ENCODE results near the gene SMIM1. TPM values are rescaled to one million over a fixed set of nuclear protein-coding genes. Genes with fewer than 3 reads are reported as not detected.

The SMIM1 gene
- total and polyA plus RNA-seq, 7 experiments from 2014 or later = 0.58 to 4.3 (median 2.3) TPM

DNA sequence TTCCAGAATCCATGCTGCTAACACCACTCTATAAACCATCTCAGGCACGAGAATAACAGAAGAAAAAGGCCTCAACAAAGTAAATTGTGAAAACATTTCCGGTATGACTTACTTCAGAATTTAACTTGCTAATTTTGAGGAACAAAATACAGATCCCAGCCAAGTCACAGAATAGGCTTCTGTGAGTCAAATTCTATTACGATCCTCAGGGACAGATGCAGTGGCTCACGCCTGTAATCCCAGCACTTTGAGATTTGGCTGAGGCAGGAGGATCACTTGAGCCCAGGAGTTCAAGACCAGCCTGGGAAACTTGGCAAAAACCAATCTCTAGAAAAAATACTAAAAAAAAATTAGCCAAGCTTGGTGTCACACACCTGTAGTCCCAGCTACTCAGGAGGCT, 29.1 kb upstream of the SMIM1 start:
- no peaks in the 10 kb centered on the region for H3K27me3 ChIP-seq (ENCODE audit: control insufficient read depth in 2 of 2, insufficient read depth in 2 of 2, low read length in 2 of 2)
- peak overlapping the region in 1 of 10 donors; percentile 4 for H3K4me3 Mint-ChIP-seq
- no peaks in the 10 kb centered on the region for H3K27me3 Mint-ChIP-seq
- peaks cover 15 to 43% (median 31%) of the 10 kb centered on the region in 7 donors for H3K4me1 Mint-ChIP-seq
- H3K4me1 ChIP-seq (ENCODE audit: control insufficient read depth in 2 of 2, insufficient read depth in 2 of 2, low read length in 2 of 2) = peaks cover 7 to 12% of the 10 kb centered on the region in 2 donors
- peaks cover 0 to 2% (median 0%) of the 10 kb centered on the region in 11 donors for H3K9me3 Mint-ChIP-seq
- CTCF ChIA-PET = no interaction called here
- no peak overlapping the region for H3K27ac ChIP-seq (ENCODE audit: low read depth, low read length)
- ATAC-seq (no peak), DNase-seq (no peak)
- H3K36me3 ChIP-seq (ENCODE audit: control insufficient read depth in 2 of 3, insufficient read depth in 3 of 3, low read length in 3 of 3) = peaks cover 0 to 50% (median 0%) of the 10 kb centered on the region in 3 experiments
- POLR2A ChIA-PET = no interaction called here
- intact Hi-C loops (cut with micrococcal nuclease) = no loop called here
- H3K9me3 ChIP-seq (ENCODE audit: control insufficient read depth in 2 of 3, low read length in 3 of 3) = no peaks in the 10 kb centered on the region
- peak overlapping the region in 1 of 9 donors; percentile 83 for H3K27ac Mint-ChIP-seq
- H3K36me3 Mint-ChIP-seq = peaks cover 0 to 22% (median 4%) of the 10 kb centered on the region in 5 donors
- H3K4me3 ChIP-seq (ENCODE audit: low read length) = no peak overlapping the region

DNA sequence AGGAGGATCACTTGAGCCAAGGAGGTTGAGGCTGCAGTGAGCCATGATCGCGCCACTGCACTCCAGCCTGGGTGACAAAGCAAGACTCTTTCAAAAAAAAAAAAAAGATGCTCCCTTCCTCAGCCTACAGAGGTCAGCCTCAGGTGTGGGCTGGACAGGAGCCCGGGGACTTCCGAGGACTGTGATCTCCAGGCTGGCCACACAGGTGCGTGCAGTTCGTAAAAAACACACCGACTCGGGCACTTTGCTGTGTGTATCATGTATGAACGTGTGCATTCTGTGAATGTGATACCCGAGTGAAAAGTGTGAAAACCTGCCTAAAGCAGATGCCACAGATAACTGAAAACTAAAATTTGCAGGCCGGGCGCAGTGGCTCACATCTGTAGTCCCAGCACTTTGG, 28.7 kb upstream of the SMIM1 start:
- ChIA-PET POLR2A (no interaction called here), CTCF (no interaction called here)
- Histone ChIP-seq H3K4me3 (ENCODE audit: low read length) (no peak overlapping the region), H3K4me1 (ENCODE audit: control insufficient read depth in 2 of 2, insufficient read depth in 2 of 2, low read length in 2 of 2) (peaks cover 7 to 12% of the 10 kb centered on the region in 2 donors), H3K27ac (ENCODE audit: low read depth, low read length) (no peak overlapping the region), H3K36me3 (ENCODE audit: control insufficient read depth in 2 of 3, insufficient read depth in 3 of 3, low read length in 3 of 3) (peaks cover 0 to 46% (median 0%) of the 10 kb centered on the region in 3 experiments), H3K9me3 (ENCODE audit: control insufficient read depth in 2 of 3, low read length in 3 of 3) (no peaks in the 10 kb centered on the region), H3K27me3 (ENCODE audit: control insufficient read depth in 2 of 2, insufficient read depth in 2 of 2, low read length in 2 of 2) (no peaks in the 10 kb centered on the region)
- Mint-ChIP-seq H3K27ac (peak overlapping the region in 2 of 9 donors; percentile 9 to 17), H3K27me3 (no peaks in the 10 kb centered on the region), H3K36me3 (peaks cover 0 to 22% (median 4%) of the 10 kb centered on the region in 5 donors), H3K9me3 (peaks cover 0 to 2% (median 0%) of the 10 kb centered on the region in 11 donors), H3K4me3 (peak overlapping the region in 1 of 10 donors; percentile 4), H3K4me1 (peaks cover 15 to 44% (median 32%) of the 10 kb centered on the region in 7 donors)
- ATAC-seq (no peak), DNase-seq (no peak)
- intact Hi-C loops (cut with micrococcal nuclease) = no loop called here

DNA sequence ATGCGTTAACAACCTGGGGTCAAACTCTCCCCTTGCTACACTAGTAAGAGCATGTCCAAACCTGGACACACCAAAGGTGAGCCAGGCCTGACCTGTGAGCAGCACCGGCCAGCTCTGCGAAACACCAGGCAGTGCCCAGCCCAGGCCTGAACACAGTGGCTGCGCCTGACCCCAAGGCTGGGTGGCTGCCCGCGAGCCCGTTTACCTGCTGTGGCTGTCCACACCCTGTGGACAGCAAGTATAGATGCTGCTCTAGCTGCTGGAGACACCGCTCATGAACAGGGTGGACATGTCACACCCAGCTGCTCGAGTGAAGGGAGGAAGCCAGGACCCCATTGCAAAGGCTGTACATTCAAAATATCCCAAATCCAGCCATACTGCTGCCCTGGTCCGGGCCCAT, 27.9 kb upstream of the SMIM1 start:
- Mint-ChIP-seq H3K36me3 (peaks cover 0 to 22% (median 4%) of the 10 kb centered on the region in 5 donors), H3K4me1 (peaks cover 15 to 44% (median 33%) of the 10 kb centered on the region in 7 donors), H3K9me3 (peaks cover 0 to 2% (median 0%) of the 10 kb centered on the region in 11 donors), H3K4me3 (peak overlapping the region in 3 of 10 donors; percentile 21 to 77 (median 72)), H3K27ac (peak overlapping the region in 3 of 9 donors; percentile 31 to 59 (median 36)), H3K27me3 (peaks cover 0 to 4% (median 0%) of the 10 kb centered on the region in 5 donors)
- DNase-seq = no peak
- Histone ChIP-seq H3K36me3 (ENCODE audit: control insufficient read depth in 2 of 3, insufficient read depth in 3 of 3, low read length in 3 of 3) (peaks cover 0 to 38% (median 0%) of the 10 kb centered on the region in 3 experiments), H3K4me1 (ENCODE audit: control insufficient read depth in 2 of 2, insufficient read depth in 2 of 2, low read length in 2 of 2) (peaks cover 7 to 12% of the 10 kb centered on the region in 2 donors), H3K27me3 (ENCODE audit: control insufficient read depth in 2 of 2, insufficient read depth in 2 of 2, low read length in 2 of 2) (no peaks in the 10 kb centered on the region), H3K9me3 (ENCODE audit: control insufficient read depth in 2 of 3, low read length in 3 of 3) (no peaks in the 10 kb centered on the region), H3K4me3 (ENCODE audit: low read length) (no peak overlapping the region), H3K27ac (ENCODE audit: low read depth, low read length) (no peak overlapping the region)
- CTCF ChIA-PET = interaction anchor here (0.6 kb wide), 1 partner anchor 21 kb away, joined by 5 read pairs; no protein-coding TSS in a partner anchor
- POLR2A ChIA-PET = no interaction called here
- ATAC-seq = no peak
- intact Hi-C loops (cut with micrococcal nuclease) = no loop called here

DNA sequence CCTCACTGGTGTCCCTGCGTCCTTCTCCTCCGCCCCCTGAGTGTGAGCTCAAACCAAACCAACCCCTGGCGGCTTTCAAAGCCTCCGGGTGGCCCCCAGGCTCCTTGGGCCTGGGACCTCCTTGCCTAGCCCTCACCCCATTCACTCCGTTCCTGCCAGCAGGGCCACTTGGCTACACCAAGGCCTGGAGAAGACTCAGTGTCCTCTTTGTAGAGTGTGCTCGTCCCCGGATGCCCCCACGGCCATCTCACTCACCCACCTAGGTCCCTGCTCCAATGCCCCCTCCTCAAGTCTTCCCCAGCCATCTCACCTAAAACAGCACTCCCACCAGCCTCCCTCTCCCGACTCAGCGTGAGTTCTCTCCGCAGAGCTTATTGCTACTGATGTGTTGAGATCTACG, 27.5 kb upstream of the SMIM1 start:
- peaks cover 0 to 2% (median 0%) of the 10 kb centered on the region in 11 donors for H3K9me3 Mint-ChIP-seq
- Histone ChIP-seq H3K9me3 (ENCODE audit: control insufficient read depth in 2 of 3, low read length in 3 of 3) (no peaks in the 10 kb centered on the region), H3K4me3 (ENCODE audit: low read length) (no peak overlapping the region), H3K27ac (ENCODE audit: low read depth, low read length) (no peak overlapping the region), H3K27me3 (ENCODE audit: control insufficient read depth in 2 of 2, insufficient read depth in 2 of 2, low read length in 2 of 2) (no peaks in the 10 kb centered on the region), H3K4me1 (ENCODE audit: control insufficient read depth in 2 of 2, insufficient read depth in 2 of 2, low read length in 2 of 2) (peaks cover 7 to 12% of the 10 kb centered on the region in 2 donors), H3K36me3 (ENCODE audit: control insufficient read depth in 2 of 3, insufficient read depth in 3 of 3, low read length in 3 of 3) (peaks cover 0 to 33% (median 0%) of the 10 kb centered on the region in 3 experiments)
- intact Hi-C loops (cut with micrococcal nuclease) = no loop called here
- peak overlapping the region; percentile 6 to 83 (median 74) for H3K4me3 Mint-ChIP-seq
- ATAC-seq = no peak
- no peak for DNase-seq
- peaks cover 0 to 22% (median 4%) of the 10 kb centered on the region in 5 donors for H3K36me3 Mint-ChIP-seq
- POLR2A ChIA-PET = no interaction called here
- peaks cover 15 to 44% (median 33%) of the 10 kb centered on the region in 7 donors for H3K4me1 Mint-ChIP-seq
- H3K27ac Mint-ChIP-seq = peak overlapping the region in 6 of 9 donors; percentile 36 to 59 (median 50)
- CTCF ChIA-PET = no interaction called here
- peaks cover 0 to 4% (median 0%) of the 10 kb centered on the region in 5 donors for H3K27me3 Mint-ChIP-seq

DNA sequence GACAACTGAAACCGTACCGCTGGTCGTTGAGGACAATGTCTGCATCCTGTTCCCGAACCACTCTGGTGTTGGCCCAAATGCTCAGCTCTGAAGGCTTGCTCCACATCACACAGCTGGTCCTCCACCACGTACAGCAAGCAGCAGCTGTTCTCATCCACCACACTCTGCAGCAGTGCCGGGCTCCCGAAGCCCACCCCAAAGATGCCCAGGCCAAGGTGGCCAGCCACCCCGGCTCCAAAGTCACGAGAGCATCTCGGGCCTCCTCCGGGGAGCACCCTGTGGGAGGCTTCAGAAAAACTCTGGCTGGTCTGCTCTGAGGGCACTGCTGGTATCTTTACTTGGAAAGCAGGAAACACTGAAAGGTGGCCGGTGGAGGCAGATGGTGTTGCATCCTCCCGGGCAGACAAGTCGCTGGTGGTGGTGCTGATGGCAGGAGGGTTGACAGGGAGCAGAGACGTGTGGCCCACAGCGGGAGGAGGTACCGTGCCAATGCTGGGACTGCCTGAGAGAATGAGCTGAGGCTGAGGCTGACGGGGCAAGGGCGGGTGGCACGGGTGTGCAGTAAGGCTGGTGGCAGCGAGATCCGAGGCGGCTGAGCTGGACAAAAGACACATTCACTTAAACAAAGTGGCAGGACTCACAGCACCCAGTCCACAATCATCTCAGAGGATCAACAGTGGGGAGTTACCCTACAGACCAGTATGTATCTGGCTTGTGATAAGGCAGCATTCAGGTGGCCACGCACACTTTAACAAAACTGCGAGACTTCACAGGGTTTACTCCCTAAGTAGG, 26.8 kb upstream of the SMIM1 start:
- POLR2A ChIA-PET = no interaction called here
- no peaks in the 10 kb centered on the region for H3K27me3 ChIP-seq (ENCODE audit: control insufficient read depth in 2 of 2, insufficient read depth in 2 of 2, low read length in 2 of 2)
- H3K27ac Mint-ChIP-seq = peak overlapping the region; percentile 13 to 88 (median 71)
- H3K4me1 Mint-ChIP-seq = peaks cover 15 to 44% (median 33%) of the 10 kb centered on the region in 7 donors
- H3K27ac ChIP-seq (ENCODE audit: low read depth, low read length) = no peak overlapping the region
- no peak overlapping the region for H3K4me3 ChIP-seq (ENCODE audit: low read length)
- DNase-seq (no peak), ATAC-seq (no peak)
- H3K36me3 Mint-ChIP-seq = peaks cover 0 to 22% (median 4%) of the 10 kb centered on the region in 5 donors
- peaks cover 0 to 4% (median 0%) of the 10 kb centered on the region in 5 donors for H3K27me3 Mint-ChIP-seq
- H3K36me3 ChIP-seq (ENCODE audit: control insufficient read depth in 2 of 3, insufficient read depth in 3 of 3, low read length in 3 of 3) = peaks cover 0 to 26% (median 0%) of the 10 kb centered on the region in 3 experiments
- peaks cover 7 to 12% of the 10 kb centered on the region in 2 donors for H3K4me1 ChIP-seq (ENCODE audit: control insufficient read depth in 2 of 2, insufficient read depth in 2 of 2, low read length in 2 of 2)
- H3K4me3 Mint-ChIP-seq = peak overlapping the region; percentile 72 to 87 (median 78)
- peaks cover 0 to 2% (median 0%) of the 10 kb centered on the region in 11 donors for H3K9me3 Mint-ChIP-seq
- CTCF ChIA-PET = no interaction called here
- no peaks in the 10 kb centered on the region for H3K9me3 ChIP-seq (ENCODE audit: control insufficient read depth in 2 of 3, low read length in 3 of 3)
- intact Hi-C loops (cut with micrococcal nuclease) = loop anchor here (1.0 to 2.0 kb wide), 2 partner anchors 95 to 214 kb away; partner anchors contain the start of gene WRAP73 (in 2 of the 2)

DNA sequence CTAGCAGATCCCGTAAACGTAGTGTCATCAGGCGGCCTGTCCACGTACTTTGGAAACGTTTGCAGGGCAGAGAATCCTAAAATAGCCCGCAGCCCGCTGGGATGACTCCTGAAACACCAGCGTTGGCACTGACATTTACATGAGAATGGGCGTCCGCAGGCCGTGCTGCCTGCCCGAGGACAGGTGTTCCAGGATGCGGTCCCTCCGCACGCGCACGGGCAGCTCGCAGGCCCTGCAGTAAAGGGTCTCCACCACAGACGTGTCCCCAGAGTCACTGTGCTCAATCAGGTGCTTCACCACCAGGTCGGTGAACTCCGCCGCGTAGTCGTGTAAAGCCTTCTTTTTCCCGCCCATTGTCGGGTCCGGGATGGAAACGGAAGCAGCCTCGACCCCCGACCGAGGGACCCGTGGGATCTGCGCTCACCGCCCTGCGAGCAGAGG, 26.1 kb upstream of the SMIM1 start:
- Mint-ChIP-seq H3K4me3 (peak overlapping the region; percentile 72 to 87 (median 78)), H3K27ac (peak overlapping the region; percentile 59 to 88 (median 71)), H3K4me1 (peaks cover 15 to 43% (median 33%) of the 10 kb centered on the region in 7 donors), H3K36me3 (peaks cover 0 to 19% (median 4%) of the 10 kb centered on the region in 5 donors), H3K9me3 (peaks cover 0 to 2% (median 0%) of the 10 kb centered on the region in 11 donors), H3K27me3 (peaks cover 0 to 4% (median 0%) of the 10 kb centered on the region in 5 donors)
- ATAC-seq = no peak
- Histone ChIP-seq H3K36me3 (ENCODE audit: control insufficient read depth in 2 of 3, insufficient read depth in 3 of 3, low read length in 3 of 3) (peaks cover 0 to 20% (median 0%) of the 10 kb centered on the region in 3 experiments), H3K4me1 (ENCODE audit: control insufficient read depth in 2 of 2, insufficient read depth in 2 of 2, low read length in 2 of 2) (peaks cover 7 to 12% of the 10 kb centered on the region in 2 donors), H3K4me3 (ENCODE audit: low read length) (peak overlapping the region; percentile 52), H3K27me3 (ENCODE audit: control insufficient read depth in 2 of 2, insufficient read depth in 2 of 2, low read length in 2 of 2) (no peaks in the 10 kb centered on the region), H3K9me3 (ENCODE audit: control insufficient read depth in 2 of 3, low read length in 3 of 3) (no peaks in the 10 kb centered on the region), H3K27ac (ENCODE audit: low read depth, low read length) (peak overlapping the region; percentile 71)
- intact Hi-C loops (cut with micrococcal nuclease) = loop anchor here (1.0 to 2.0 kb wide), 2 partner anchors 96 to 215 kb away; partner anchors contain the start of gene WRAP73 (in 2 of the 2)
- DNase-seq = no peak
- ChIA-PET POLR2A (no interaction called here), CTCF (no interaction called here)
